ENCODE results near the gene ENG. TPM values are rescaled to one million over a fixed set of nuclear protein-coding genes. Genes with fewer than 3 reads are reported as not detected.

The ENG gene
- total RNA-seq, 1 experiment from 2014 or later = 25.1 TPM

DNA sequence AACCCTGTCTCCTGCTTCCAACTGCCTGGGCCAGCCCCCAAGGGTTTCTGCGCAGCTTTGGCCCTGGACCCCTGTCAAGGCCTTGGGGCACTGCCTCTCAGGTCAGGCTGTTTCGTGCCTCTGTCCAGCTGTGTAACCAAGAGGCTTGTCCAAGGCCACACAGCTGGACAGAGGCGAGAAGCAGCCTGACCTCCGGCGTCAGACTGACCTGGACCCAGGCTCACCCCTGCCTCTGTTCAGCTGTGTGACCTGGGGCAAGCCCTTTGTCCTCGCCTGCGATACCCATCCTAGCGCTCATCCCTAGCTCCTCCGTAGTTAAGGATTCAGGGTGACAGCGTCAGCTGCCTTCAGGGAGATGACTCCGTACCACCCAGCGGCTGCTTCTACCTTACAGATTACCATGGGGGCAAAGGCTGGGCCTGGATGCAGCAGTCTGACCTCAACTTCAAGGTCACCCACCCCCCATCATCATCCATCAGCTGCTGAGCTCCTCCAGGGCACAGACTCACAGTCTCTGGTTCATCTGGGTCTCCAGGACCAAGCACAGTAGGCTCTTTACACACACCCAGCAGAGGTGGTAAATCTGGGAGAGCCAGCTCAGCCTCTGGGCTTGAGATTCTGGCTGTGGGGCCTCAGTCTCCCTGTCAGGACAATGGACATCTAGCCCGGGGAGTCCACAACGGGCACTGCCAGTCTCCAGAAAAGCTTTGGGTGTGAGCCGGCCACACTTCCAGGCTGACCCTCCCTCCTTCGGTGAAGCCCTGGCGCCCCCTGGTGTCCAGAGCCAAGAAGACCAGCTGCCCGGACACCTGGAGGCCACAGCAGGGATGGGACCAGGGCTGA lies 15.1 kb upstream of the ENG start:
- Histone ChIP-seq H3K27ac (ENCODE audit: low read length) (no peak overlapping the region), H3K36me3 (ENCODE audit: control insufficient read depth, insufficient read depth, low read length) (no peaks in the 10 kb centered on the region), H3K27me3 (ENCODE audit: control insufficient read depth, insufficient read depth, low read length) (no peaks in the 10 kb centered on the region), H3K9me3 (ENCODE audit: control insufficient read depth, insufficient read depth, low read depth, low read length) (no peaks in the 10 kb centered on the region), H3K4me3 (ENCODE audit: low read depth in 2 of 2, low read length in 2 of 2) (no peak overlapping the region), H3K4me1 (ENCODE audit: control insufficient read depth, insufficient read depth, low read length) (peaks cover 10% of the 10 kb centered on the region; the same call in 1 of the 2 replicates)
- intact Hi-C loops (cut with micrococcal nuclease; ENCODE audit: unreplicated experiment) (loop anchor here (10.0 kb wide), 1 partner anchor 65 kb away; the partner anchor contains the start of gene FPGS), in situ Hi-C loops (cut with HindIII; ENCODE audit: low pct_unique_long_range_greater_than_20kb, low sequenced_read_pairs) (no loop called here)
- ATAC-seq (peak; percentile 94), DNase-seq (ENCODE audit: low read depth, low spot score) (peak; percentile 46)
- POLR2A ChIA-PET = interaction anchor here (0.6 to 0.8 kb wide), 3 partner anchors 38 to 418 kb away, joined by 4 to 14 read pairs (median 13); no protein-coding TSS in a partner anchor
- CTCF ChIA-PET = interaction anchor here (0.5 to 1.8 kb wide), 6 partner anchors 15 to 336 kb away, joined by 3 to 14 read pairs (median 4); partner anchors contain the start of gene TOR2A
- TF ChIP-seq, protein P1, sequence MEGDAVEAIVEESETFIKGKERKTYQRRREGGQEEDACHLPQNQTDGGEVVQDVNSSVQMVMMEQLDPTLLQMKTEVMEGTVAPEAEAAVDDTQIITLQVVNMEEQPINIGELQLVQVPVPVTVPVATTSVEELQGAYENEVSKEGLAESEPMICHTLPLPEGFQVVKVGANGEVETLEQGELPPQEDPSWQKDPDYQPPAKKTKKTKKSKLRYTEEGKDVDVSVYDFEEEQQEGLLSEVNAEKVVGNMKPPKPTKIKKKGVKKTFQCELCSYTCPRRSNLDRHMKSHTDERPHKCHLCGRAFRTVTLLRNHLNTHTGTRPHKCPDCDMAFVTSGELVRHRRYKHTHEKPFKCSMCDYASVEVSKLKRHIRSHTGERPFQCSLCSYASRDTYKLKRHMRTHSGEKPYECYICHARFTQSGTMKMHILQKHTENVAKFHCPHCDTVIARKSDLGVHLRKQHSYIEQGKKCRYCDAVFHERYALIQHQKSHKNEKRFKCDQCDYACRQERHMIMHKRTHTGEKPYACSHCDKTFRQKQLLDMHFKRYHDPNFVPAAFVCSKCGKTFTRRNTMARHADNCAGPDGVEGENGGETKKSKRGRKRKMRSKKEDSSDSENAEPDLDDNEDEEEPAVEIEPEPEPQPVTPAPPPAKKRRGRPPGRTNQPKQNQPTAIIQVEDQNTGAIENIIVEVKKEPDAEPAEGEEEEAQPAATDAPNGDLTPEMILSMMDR (IDR thresholded peaks at IDR 0.05) = peak; percentile 90
- TF ChIP-seq SIN3A (IDR thresholded peaks at IDR 0.05; ENCODE audit: borderline replicate concordance, insufficient read depth, low read depth, low read length) = no peak
- TF ChIP-seq, protein P2, sequence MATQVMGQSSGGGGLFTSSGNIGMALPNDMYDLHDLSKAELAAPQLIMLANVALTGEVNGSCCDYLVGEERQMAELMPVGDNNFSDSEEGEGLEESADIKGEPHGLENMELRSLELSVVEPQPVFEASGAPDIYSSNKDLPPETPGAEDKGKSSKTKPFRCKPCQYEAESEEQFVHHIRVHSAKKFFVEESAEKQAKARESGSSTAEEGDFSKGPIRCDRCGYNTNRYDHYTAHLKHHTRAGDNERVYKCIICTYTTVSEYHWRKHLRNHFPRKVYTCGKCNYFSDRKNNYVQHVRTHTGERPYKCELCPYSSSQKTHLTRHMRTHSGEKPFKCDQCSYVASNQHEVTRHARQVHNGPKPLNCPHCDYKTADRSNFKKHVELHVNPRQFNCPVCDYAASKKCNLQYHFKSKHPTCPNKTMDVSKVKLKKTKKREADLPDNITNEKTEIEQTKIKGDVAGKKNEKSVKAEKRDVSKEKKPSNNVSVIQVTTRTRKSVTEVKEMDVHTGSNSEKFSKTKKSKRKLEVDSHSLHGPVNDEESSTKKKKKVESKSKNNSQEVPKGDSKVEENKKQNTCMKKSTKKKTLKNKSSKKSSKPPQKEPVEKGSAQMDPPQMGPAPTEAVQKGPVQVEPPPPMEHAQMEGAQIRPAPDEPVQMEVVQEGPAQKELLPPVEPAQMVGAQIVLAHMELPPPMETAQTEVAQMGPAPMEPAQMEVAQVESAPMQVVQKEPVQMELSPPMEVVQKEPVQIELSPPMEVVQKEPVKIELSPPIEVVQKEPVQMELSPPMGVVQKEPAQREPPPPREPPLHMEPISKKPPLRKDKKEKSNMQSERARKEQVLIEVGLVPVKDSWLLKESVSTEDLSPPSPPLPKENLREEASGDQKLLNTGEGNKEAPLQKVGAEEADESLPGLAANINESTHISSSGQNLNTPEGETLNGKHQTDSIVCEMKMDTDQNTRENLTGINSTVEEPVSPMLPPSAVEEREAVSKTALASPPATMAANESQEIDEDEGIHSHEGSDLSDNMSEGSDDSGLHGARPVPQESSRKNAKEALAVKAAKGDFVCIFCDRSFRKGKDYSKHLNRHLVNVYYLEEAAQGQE (IDR thresholded peaks at IDR 0.05; ENCODE audit: insufficient read depth in 1 of 2, low read depth in 2 of 2, low read length in 1 of 2) = no peak
- no TSS peak for BruUV-seq (replicated peaks)

DNA sequence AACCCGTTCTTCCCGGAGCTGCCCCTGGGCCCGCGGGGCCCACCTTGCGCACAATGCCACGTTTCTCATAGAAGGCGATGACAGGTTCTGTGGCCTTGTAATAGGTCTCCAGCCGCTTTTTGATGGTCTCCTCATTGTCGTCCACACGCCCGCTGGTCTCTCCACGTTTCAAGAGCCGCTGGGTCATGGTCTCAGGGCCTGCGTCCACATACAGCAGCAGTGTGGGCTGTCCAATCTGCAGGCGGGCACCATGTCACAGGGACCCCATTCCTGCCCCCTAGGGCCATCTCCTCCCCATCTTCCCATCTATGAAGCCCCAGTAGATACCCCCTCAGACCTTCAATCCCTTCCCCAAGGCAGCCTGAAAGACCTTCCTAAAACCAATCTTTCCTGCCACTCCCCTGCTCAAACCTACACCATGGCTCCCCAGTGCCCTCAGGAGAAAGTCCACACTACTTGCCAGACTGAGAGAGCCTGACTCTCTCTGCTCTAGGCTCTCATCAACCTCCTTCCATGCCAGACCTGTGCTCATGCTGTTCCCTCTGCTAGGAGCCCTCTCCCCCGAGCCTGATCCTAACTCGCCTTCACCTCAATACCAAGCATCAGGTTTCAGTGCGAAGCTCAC lies 13.9 kb upstream of the ENG start:
- ATAC-seq (no peak), DNase-seq (ENCODE audit: low read depth, low spot score) (no peak)
- no TSS peak for BruUV-seq (replicated peaks)
- Histone ChIP-seq H3K36me3 (ENCODE audit: control insufficient read depth, insufficient read depth, low read length) (no peaks in the 10 kb centered on the region), H3K27me3 (ENCODE audit: control insufficient read depth, insufficient read depth, low read length) (no peaks in the 10 kb centered on the region), H3K4me1 (ENCODE audit: control insufficient read depth, insufficient read depth, low read length) (peaks cover 4% of the 10 kb centered on the region; the same call in 1 of the 2 replicates), H3K4me3 (ENCODE audit: low read depth in 2 of 2, low read length in 2 of 2) (no peak overlapping the region), H3K27ac (ENCODE audit: low read length) (no peak overlapping the region), H3K9me3 (ENCODE audit: control insufficient read depth, insufficient read depth, low read depth, low read length) (no peaks in the 10 kb centered on the region)
- intact Hi-C loops (cut with micrococcal nuclease; ENCODE audit: unreplicated experiment) = no loop called here
- ChIA-PET CTCF (interaction anchor here (0.5 to 0.7 kb wide), 2 partner anchors 118 to 212 kb away, joined by 3 to 6 read pairs; no protein-coding TSS in a partner anchor), POLR2A (interaction anchor here (0.6 kb wide), 1 partner anchor 25 kb away, joined by 3 read pairs; no protein-coding TSS in a partner anchor)
- in situ Hi-C loops (cut with HindIII; ENCODE audit: low pct_unique_long_range_greater_than_20kb, low sequenced_read_pairs) = no loop called here
- TF ChIP-seq SIN3A (IDR thresholded peaks at IDR 0.05; ENCODE audit: borderline replicate concordance, insufficient read depth, low read depth, low read length) = no peak
- TF ChIP-seq, protein P2 (IDR thresholded peaks at IDR 0.05; ENCODE audit: insufficient read depth in 1 of 2, low read depth in 2 of 2, low read length in 1 of 2) = no peak
- TF ChIP-seq POLR2AphosphoS5 (IDR thresholded peaks at IDR 0.05; ENCODE audit: low read depth, low read length) = no peak
- TF ChIP-seq TCF7L2 (IDR thresholded peaks at IDR 0.05; ENCODE audit: low read depth, low read length) = no peak
